OCI-LY1 (cell line): Measurements from ENCODE around the gene NUBPL.

Source experiments
- H2AFZ ChIP-seq: fragments of 200-600 bp; sonication (generic), shearing (Covaris generic); 2 replicates; pipeline ENCODE4 v1.6.0; 2014; ENCODE audit warnings: antibody characterized with exemption, mild to moderate bottlenecking, low read length
- H3F3A ChIP-seq: fragments of 200-600 bp; sonication (generic), shearing (Covaris generic); 2 replicates; pipeline ENCODE4 v1.6.0; 2014; ENCODE audit warnings: mild to moderate bottlenecking, antibody characterized with exemption, low read length, moderate library complexity; ENCODE audit not compliant: insufficient read depth
- H3K27ac ChIP-seq: fragments of 200-600 bp; sonication (generic); 2 replicates; pipeline ENCODE4 v1.5.1; 2014; ENCODE audit warnings: low read length, mixed run types, mild to moderate bottlenecking, low read depth; ENCODE audit not compliant: poor library complexity, severe bottlenecking
- H3K27me3 ChIP-seq: fragments of 200-600 bp; sonication (generic); 2 replicates; pipeline ENCODE4 v1.6.0; 2014; ENCODE audit warnings: antibody characterized with exemption, mild to moderate bottlenecking, low read length, moderate library complexity; ENCODE audit not compliant: insufficient read depth
- H3K36me3 ChIP-seq: fragments of 200-600 bp; sonication (generic); 2 replicates; pipeline ENCODE4 v1.6.1; 2014; ENCODE audit warnings: mild to moderate bottlenecking, antibody characterized with exemption, low read length, moderate library complexity, mixed read lengths; ENCODE audit not compliant: insufficient read depth
- H3K4me1 ChIP-seq: fragments of 200-600 bp; sonication (generic); 2 replicates; pipeline ENCODE4 v1.5.1; 2014; ENCODE audit warnings: mild to moderate bottlenecking, low read length, moderate library complexity; ENCODE audit not compliant: insufficient read depth, severe bottlenecking
- H3K4me2 ChIP-seq: fragments of 200-600 bp; sonication (generic), shearing (Covaris generic); 2 replicates; pipeline ENCODE4 v1.6.1; 2014; ENCODE audit warnings: low read length
- H3K4me3 ChIP-seq: fragments of 200-600 bp; sonication (generic); 2 replicates; pipeline ENCODE4 v1.5.1; 2014; ENCODE audit warnings: low read length, low read depth, mild to moderate bottlenecking, mixed read lengths; ENCODE audit not compliant: poor library complexity, severe bottlenecking
- H3K79me2 ChIP-seq: fragments of 200-600 bp; shearing (Covaris generic); 2 replicates; pipeline ENCODE4 v1.6.1; 2016; ENCODE audit warnings: mixed run types, low read length, mixed read lengths; ENCODE audit not compliant: insufficient read depth
- H3K9ac ChIP-seq: fragments of 200-600 bp; sonication (generic), shearing (Covaris generic); 2 replicates; pipeline ENCODE4 v1.6.1; 2014; ENCODE audit warnings: mild to moderate bottlenecking, low read length, mixed read lengths
- H3K9me2 ChIP-seq: fragments of 200-600 bp; sonication (generic), shearing (Covaris generic); 2 replicates; pipeline ENCODE4 v1.6.1; 2014; ENCODE audit warnings: low read depth, mild to moderate bottlenecking, low read length, mixed read lengths
- H3K9me3 ChIP-seq: fragments of 200-600 bp; shearing (Covaris generic); 2 replicates; pipeline ENCODE4 v1.6.1; 2014; ENCODE audit warnings: low read length, mixed read lengths
- H4K20me1 ChIP-seq: fragments of 200-600 bp; sonication (generic), shearing (Covaris generic); 2 replicates; pipeline ENCODE4 v1.6.0; 2016; ENCODE audit warnings: mild to moderate bottlenecking, low read length; ENCODE audit not compliant: insufficient read depth
- EZH2 ChIP-seq: fragments of 200-600 bp; sonication (generic), shearing (Covaris generic); IDR thresholded peaks from 2 replicates; pipeline ENCODE4 v1.8.0; 2017; ENCODE audit warnings: borderline replicate concordance, mixed run types, mild to moderate bottlenecking, antibody characterized with exemption, low read length, moderate library complexity, mixed read lengths
- TF ChIP-seq, protein P1 (sequence below): fragments of 200-600 bp; sonication (generic), shearing (Covaris generic); IDR thresholded peaks from 2 replicates; pipeline ENCODE4 v1.5.1; 2017; ENCODE audit warnings: mild to moderate bottlenecking, antibody characterized with exemption, low read length, moderate library complexity, mixed read lengths

NUBPL gene

GRCh38 chr14:31568161-31568560 is 7.0 kb downstream of the NUBPL start:
- H3K4me1 ChIP-seq: peaks cover 2% of the 10 kb centered on the region
- H3K9me3 ChIP-seq: no peaks in the 10 kb centered on the region
- no peak overlapping the region for H3K9ac ChIP-seq
- H2AFZ ChIP-seq: no peak overlapping the region
- no peaks in the 10 kb centered on the region; the same call in 1 of the 2 replicates for H3F3A ChIP-seq
- H3K27ac ChIP-seq: no peak overlapping the region
- H3K27me3 ChIP-seq: no peaks in the 10 kb centered on the region
- TF ChIP-seq, protein P1, sequence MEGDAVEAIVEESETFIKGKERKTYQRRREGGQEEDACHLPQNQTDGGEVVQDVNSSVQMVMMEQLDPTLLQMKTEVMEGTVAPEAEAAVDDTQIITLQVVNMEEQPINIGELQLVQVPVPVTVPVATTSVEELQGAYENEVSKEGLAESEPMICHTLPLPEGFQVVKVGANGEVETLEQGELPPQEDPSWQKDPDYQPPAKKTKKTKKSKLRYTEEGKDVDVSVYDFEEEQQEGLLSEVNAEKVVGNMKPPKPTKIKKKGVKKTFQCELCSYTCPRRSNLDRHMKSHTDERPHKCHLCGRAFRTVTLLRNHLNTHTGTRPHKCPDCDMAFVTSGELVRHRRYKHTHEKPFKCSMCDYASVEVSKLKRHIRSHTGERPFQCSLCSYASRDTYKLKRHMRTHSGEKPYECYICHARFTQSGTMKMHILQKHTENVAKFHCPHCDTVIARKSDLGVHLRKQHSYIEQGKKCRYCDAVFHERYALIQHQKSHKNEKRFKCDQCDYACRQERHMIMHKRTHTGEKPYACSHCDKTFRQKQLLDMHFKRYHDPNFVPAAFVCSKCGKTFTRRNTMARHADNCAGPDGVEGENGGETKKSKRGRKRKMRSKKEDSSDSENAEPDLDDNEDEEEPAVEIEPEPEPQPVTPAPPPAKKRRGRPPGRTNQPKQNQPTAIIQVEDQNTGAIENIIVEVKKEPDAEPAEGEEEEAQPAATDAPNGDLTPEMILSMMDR: no peak
- H3K4me2 ChIP-seq: no peak overlapping the region
- H3K9me2 ChIP-seq: no peaks in the 10 kb centered on the region
- no peak overlapping the region for H3K4me3 ChIP-seq
- no peaks in the 10 kb centered on the region for H4K20me1 ChIP-seq
- no peaks in the 10 kb centered on the region for H3K79me2 ChIP-seq
- H3K36me3 ChIP-seq: peaks cover 5% of the 10 kb centered on the region; the same call in 1 of the 2 replicates

DNA sequence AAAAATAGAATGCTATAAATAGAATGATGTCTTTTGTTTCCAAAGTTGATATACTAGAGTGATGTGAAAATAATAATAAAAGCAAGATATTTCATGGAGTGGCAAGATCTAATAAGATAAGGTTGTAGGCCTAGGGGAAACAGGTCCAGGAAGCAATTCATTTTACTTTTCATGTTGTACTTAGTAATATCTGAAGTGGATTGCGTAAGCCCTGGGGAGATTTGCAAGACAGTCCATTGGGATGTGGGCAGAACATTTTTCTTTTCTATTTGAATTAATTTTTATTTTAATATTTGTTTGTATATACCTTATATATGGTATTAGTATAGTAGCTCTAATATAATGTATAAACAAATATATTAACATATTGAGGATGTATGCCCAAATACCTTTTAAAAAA is 7.5 kb downstream of the NUBPL start:
- H4K20me1 ChIP-seq: no peaks in the 10 kb centered on the region
- no peak overlapping the region for H3K4me3 ChIP-seq
- H3F3A ChIP-seq: no peaks in the 10 kb centered on the region; the same call in 1 of the 2 replicates
- H2AFZ ChIP-seq: no peak overlapping the region
- no peak overlapping the region for H3K27ac ChIP-seq
- H3K9me2 ChIP-seq: no peaks in the 10 kb centered on the region
- H3K27me3 ChIP-seq: no peaks in the 10 kb centered on the region
- H3K4me2 ChIP-seq: no peak overlapping the region
- no peaks in the 10 kb centered on the region for H3K9me3 ChIP-seq
- no peak overlapping the region for H3K9ac ChIP-seq
- no peaks in the 10 kb centered on the region for H3K4me1 ChIP-seq
- no peak for TF ChIP-seq EZH2
- TF ChIP-seq, protein P1: no peak
- no peaks in the 10 kb centered on the region for H3K79me2 ChIP-seq
- peaks cover 5% of the 10 kb centered on the region; the same call in 1 of the 2 replicates for H3K36me3 ChIP-seq

DNA sequence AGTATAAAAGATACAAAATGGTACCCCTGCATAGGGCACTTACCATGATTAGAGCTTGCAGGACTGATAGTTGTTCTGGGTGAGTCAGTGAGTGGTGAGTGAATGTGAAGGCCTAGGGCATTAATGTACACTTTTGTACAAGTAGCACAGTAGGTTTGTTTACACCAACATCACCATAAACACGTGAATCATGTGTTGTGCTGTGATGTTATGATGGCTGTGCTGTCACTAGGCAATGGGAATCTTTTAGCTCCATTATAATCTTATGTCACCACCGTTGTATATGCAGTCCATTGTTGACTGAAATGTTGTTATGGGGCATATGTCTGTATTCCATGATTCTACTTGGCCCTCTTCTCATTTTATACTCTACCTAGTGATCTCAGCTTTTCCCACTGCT is 11.8 kb downstream of the NUBPL start:
- H3K27me3 ChIP-seq: no peaks in the 10 kb centered on the region
- no peak overlapping the region for H3K4me2 ChIP-seq
- no peak overlapping the region for H2AFZ ChIP-seq
- H3K4me1 ChIP-seq: no peaks in the 10 kb centered on the region
- no peaks in the 10 kb centered on the region for H3K9me2 ChIP-seq
- H3K9me3 ChIP-seq: no peaks in the 10 kb centered on the region
- H4K20me1 ChIP-seq: no peaks in the 10 kb centered on the region
- TF ChIP-seq, protein P1: no peak
- no peak for TF ChIP-seq EZH2
- no peaks in the 10 kb centered on the region for H3K36me3 ChIP-seq
- no peak overlapping the region for H3K9ac ChIP-seq
- no peaks in the 10 kb centered on the region for H3F3A ChIP-seq
- no peaks in the 10 kb centered on the region for H3K79me2 ChIP-seq
- no peak overlapping the region for H3K27ac ChIP-seq
- no peak overlapping the region for H3K4me3 ChIP-seq
